ENCODE measurements around the gene PDPK1.
"Not testable (repeated sequence)": the region's sequence is repeated elsewhere in the genome, so short reads cannot be mapped to it uniquely, and the experiment has no call there.

PDPK1 gene

GRCh38 chr16:2587891-2588565 lies 50.2 kb downstream of the PDPK1 start:
- no peak for DNase-seq (ENCODE audit: low read depth, low spot score)

GRCh38 chr16:2591476-2592240 lies 53.8 kb downstream of the PDPK1 start:
- DNase-seq (ENCODE audit: low read depth, low spot score) = no peak

- DNase-seq (ENCODE audit: low read depth, low spot score) = no peak
Observed at GRCh38 chr16:2592786-2593185, 55.0 kb downstream of the PDPK1 start.

- DNase-seq (ENCODE audit: low read depth, low spot score) = no peak
Observed at GRCh38 chr16:2595393-2596205, 57.8 kb downstream of the PDPK1 start.

GRCh38 chr16:2596747-2597559 lies 59.1 kb downstream of the PDPK1 start:
- no peak for DNase-seq (ENCODE audit: low read depth, low spot score)

GRCh38 chr16:2597560-2597902 lies 59.7 kb downstream of the PDPK1 start:
- no peak for DNase-seq (ENCODE audit: low read depth, low spot score)

GRCh38 chr16:2598133-2598641 lies 60.4 kb downstream of the PDPK1 start:
- no peak for DNase-seq (ENCODE audit: low read depth, low spot score)

- DNase-seq (ENCODE audit: low read depth, low spot score) = no peak
Observed at GRCh38 chr16:2598723-2599122, 60.9 kb downstream of the PDPK1 start.

GRCh38 chr16:2599165-2599564 lies 61.3 kb downstream of the PDPK1 start:
- DNase-seq (ENCODE audit: low read depth, low spot score) = not testable (repeated sequence)

GRCh38 chr16:2599785-2600184 lies 62.0 kb downstream of the PDPK1 start:
- DNase-seq (ENCODE audit: low read depth, low spot score) = not testable (repeated sequence)

- DNase-seq (ENCODE audit: low read depth, low spot score) = not testable (repeated sequence)
Observed at GRCh38 chr16:2601301-2602025, 63.6 kb downstream of the PDPK1 start.

GRCh38 chr16:2602175-2602574 lies 64.4 kb downstream of the PDPK1 start:
- DNase-seq (ENCODE audit: low read depth, low spot score) = not testable (repeated sequence)

- peak; percentile 91 for DNase-seq (ENCODE audit: low read depth, low spot score)
Observed at GRCh38 chr16:2603165-2604015, 65.6 kb downstream of the PDPK1 start.

GRCh38 chr16:2604016-2604369 lies 66.2 kb downstream of the PDPK1 start:
- DNase-seq (ENCODE audit: low read depth, low spot score) = not testable (repeated sequence)

- not testable (repeated sequence) for DNase-seq (ENCODE audit: low read depth, low spot score)
Observed at GRCh38 chr16:2606820-2607219, 69.0 kb downstream of the PDPK1 start.

- DNase-seq (ENCODE audit: low read depth, low spot score) = not testable (repeated sequence)
Observed at GRCh38 chr16:2609345-2609744, 71.5 kb downstream of the PDPK1 start.

GRCh38 chr16:2609827-2610470 lies 72.1 kb downstream of the PDPK1 start:
- DNase-seq (ENCODE audit: low read depth, low spot score) = no peak

- DNase-seq (ENCODE audit: low read depth, low spot score) = no peak
Observed at GRCh38 chr16:2610781-2611498, 73.1 kb downstream of the PDPK1 start.

GRCh38 chr16:2611499-2611862 lies 73.7 kb downstream of the PDPK1 start:
- no peak for DNase-seq (ENCODE audit: low read depth, low spot score)

All from smooth muscle cell of the brain vasculature (primary cell).